Measurements from ENCODE around the gene ST13. TPM values are rescaled to one million over a fixed set of nuclear protein-coding genes. Genes with fewer than 3 reads are reported as not detected.
"Not testable (repeated sequence)": the region's sequence is repeated elsewhere in the genome, so short reads cannot be mapped to it uniquely, and the experiment has no call there.

The ST13 gene
- 100 to 1,000 TPM; 240 to 301 TPM for total RNA-seq

- ATAC-seq: peak; percentile 92 to 94
Measured at GRCh38 chr22:40856513-40857308, at the start of gene ST13, which contains the start of gene XPNPEP3. ST13 (minus strand) TSS chr22:40856639; CDS start chr22:40856540, 99 bp downstream. XPNPEP3 (plus strand) TSS chr22:40857148; CDS start chr22:40857182, 34 bp downstream.

GRCh38 chr22:40904101-40904500 lies 47.7 kb upstream of the ST13 start:
- DNase-seq (ENCODE audit: low spot score in 2 of 2) (no peak), ATAC-seq (no peak)
- Mint-ChIP-seq H3K9me3 (no peaks in the 10 kb centered on the region), H3K27ac (peak overlapping the region in 1 of 2 donors; percentile 3), H3K36me3 (no peaks in the 10 kb centered on the region)

More at GRCh38 chr22:40856513-40857308, at the start of gene ST13, which contains the start of gene XPNPEP3:
- H3K36me3 Mint-ChIP-seq: peaks cover 20 to 21% of the 10 kb centered on the region in 2 donors
- peak; percentile 94 to 96 for DNase-seq (ENCODE audit: low spot score in 2 of 2)
- no peaks in the 10 kb centered on the region for H3K9me3 Mint-ChIP-seq
- H3K27ac Mint-ChIP-seq: peak within 1 kb of the TSS; percentile 95 to 100

GRCh38 chr22:40898850-40899357 lies 42.5 kb upstream of the ST13 start:
- H3K36me3 Mint-ChIP-seq: no peaks in the 10 kb centered on the region
- H3K9me3 Mint-ChIP-seq: no peaks in the 10 kb centered on the region
- peak overlapping the region; percentile 74 to 77 for H3K27ac Mint-ChIP-seq
- DNase-seq (ENCODE audit: low spot score in 2 of 2): peak in 1 of 2 donors; percentile 22
- peak; percentile 88 to 91 for ATAC-seq

GRCh38 chr22:40894417-40894816 lies 38.0 kb upstream of the ST13 start:
- H3K27ac Mint-ChIP-seq: peak overlapping the region in 1 of 2 donors; percentile 22
- no peaks in the 10 kb centered on the region for H3K36me3 Mint-ChIP-seq
- H3K9me3 Mint-ChIP-seq: no peaks in the 10 kb centered on the region
- DNase-seq (ENCODE audit: low spot score in 2 of 2): no peak
- no peak for ATAC-seq

GRCh38 chr22:40890881-40891280 lies 34.4 kb upstream of the ST13 start:
- Mint-ChIP-seq H3K36me3 (no peaks in the 10 kb centered on the region), H3K9me3 (no peaks in the 10 kb centered on the region), H3K27ac (no peak overlapping the region)
- ATAC-seq (no peak), DNase-seq (ENCODE audit: low spot score in 2 of 2) (no peak)

GRCh38 chr22:40889116-40889515 lies 32.7 kb upstream of the ST13 start:
- Mint-ChIP-seq H3K36me3 (no peaks in the 10 kb centered on the region), H3K9me3 (no peaks in the 10 kb centered on the region), H3K27ac (peak overlapping the region; percentile 3 to 28)
- ATAC-seq (no peak), DNase-seq (ENCODE audit: low spot score in 2 of 2) (no peak)

- DNase-seq (ENCODE audit: low spot score in 2 of 2) (no peak), ATAC-seq (no peak)
- no peaks in the 10 kb centered on the region for H3K36me3 Mint-ChIP-seq
- H3K9me3 Mint-ChIP-seq: no peaks in the 10 kb centered on the region
- no peak overlapping the region for H3K27ac Mint-ChIP-seq
Measured at GRCh38 chr22:40878922-40879321, 22.5 kb upstream of the ST13 start.

- H3K9me3 Mint-ChIP-seq: no peaks in the 10 kb centered on the region
- ATAC-seq: no peak
- no peaks in the 10 kb centered on the region for H3K36me3 Mint-ChIP-seq
- H3K27ac Mint-ChIP-seq: no peak overlapping the region
- DNase-seq (ENCODE audit: low spot score in 2 of 2): no peak
Measured at GRCh38 chr22:40877488-40877887, 21.0 kb upstream of the ST13 start.

- Mint-ChIP-seq H3K27ac (no peak overlapping the region), H3K9me3 (no peaks in the 10 kb centered on the region), H3K36me3 (no peaks in the 10 kb centered on the region)
- no peak for DNase-seq (ENCODE audit: low spot score in 2 of 2)
- ATAC-seq: no peak
Measured at GRCh38 chr22:40876907-40877306, 20.5 kb upstream of the ST13 start.

- ATAC-seq: no peak
- no peaks in the 10 kb centered on the region for H3K36me3 Mint-ChIP-seq
- no peaks in the 10 kb centered on the region for H3K9me3 Mint-ChIP-seq
- no peak overlapping the region for H3K27ac Mint-ChIP-seq
- no peak for DNase-seq (ENCODE audit: low spot score in 2 of 2)
Measured at GRCh38 chr22:40875111-40875510, 18.7 kb upstream of the ST13 start.

GRCh38 chr22:40874016-40874415 lies 17.6 kb upstream of the ST13 start:
- H3K27ac Mint-ChIP-seq: no peak overlapping the region
- no peaks in the 10 kb centered on the region for H3K9me3 Mint-ChIP-seq
- ATAC-seq: no peak
- no peaks in the 10 kb centered on the region for H3K36me3 Mint-ChIP-seq
- no peak for DNase-seq (ENCODE audit: low spot score in 2 of 2)

- not testable (repeated sequence) for ATAC-seq
Measured at GRCh38 chr22:40868379-40868778, 11.9 kb upstream of the ST13 start.

GRCh38 chr22:40867109-40867508 lies 10.7 kb upstream of the ST13 start:
- DNase-seq (ENCODE audit: low spot score in 2 of 2) (no peak), ATAC-seq (no peak)
- Mint-ChIP-seq H3K27ac (no peak overlapping the region), H3K9me3 (no peaks in the 10 kb centered on the region), H3K36me3 (no peaks in the 10 kb centered on the region)

More at GRCh38 chr22:40868379-40868778, 11.9 kb upstream of the ST13 start:
- H3K27ac Mint-ChIP-seq; DNase-seq (ENCODE audit: low spot score in 2 of 2); H3K9me3 Mint-ChIP-seq; H3K36me3 Mint-ChIP-seq: not testable (repeated sequence)

- no peak for ATAC-seq
- H3K27ac Mint-ChIP-seq: peak overlapping the region; percentile 1 to 51
- H3K36me3 Mint-ChIP-seq: peaks cover 1 to 2% of the 10 kb centered on the region in 2 donors
- no peak for DNase-seq (ENCODE audit: low spot score in 2 of 2)
- no peaks in the 10 kb centered on the region for H3K9me3 Mint-ChIP-seq
Measured at GRCh38 chr22:40862537-40862936, 6.1 kb upstream of the ST13 start.

GRCh38 chr22:40862013-40862412 lies 5.6 kb upstream of the ST13 start, which contains the start of gene DNAJB7:
DNAJB7 (minus strand) TSS chr22:40862113; CDS start chr22:40861994, 119 bp downstream.
- H3K9me3 Mint-ChIP-seq: no peaks in the 10 kb centered on the region
- ATAC-seq: no peak
- peaks cover 7% of the 10 kb centered on the region in 2 donors for H3K36me3 Mint-ChIP-seq
- peak within 1 kb of the TSS; percentile 1 to 51 for H3K27ac Mint-ChIP-seq
- DNase-seq (ENCODE audit: low spot score in 2 of 2): no peak

- Mint-ChIP-seq H3K9me3 (no peaks in the 10 kb centered on the region), H3K27ac (peak overlapping the region; percentile 95 to 100), H3K36me3 (peaks cover 20 to 21% of the 10 kb centered on the region in 2 donors)
- ATAC-seq (no peak), DNase-seq (ENCODE audit: low spot score in 2 of 2) (no peak)
Measured at GRCh38 chr22:40857309-40857855, 943 bp upstream of the ST13 start.

GRCh38 chr22:40855979-40856512 lies 393 bp downstream of the ST13 start:
- Mint-ChIP-seq H3K36me3 (peaks cover 20 to 21% of the 10 kb centered on the region in 2 donors), H3K27ac (peak overlapping the region; percentile 95 to 100), H3K9me3 (no peaks in the 10 kb centered on the region)
- DNase-seq (ENCODE audit: low spot score in 2 of 2) (peak in 1 of 2 donors; percentile 42), ATAC-seq (peak; percentile 28 to 35)
